Trophoblast cell (in vitro differentiated cells and primary cell): ENCODE data around the gene MDFI.
A peak's percentile ranks its signal among the peaks of the same experiment; 100 is the strongest.

Experiments used
- DNase-seq, 2 donors: peaks; one replicate each; pipeline ENCODE4 v3.0.0-alpha.2; 2016
- H2AFZ ChIP-seq: 2 replicates; pipeline ENCODE4 v1.6.1; 2013; ENCODE audit warnings: low read length, moderate library complexity, mild to moderate bottlenecking; ENCODE audit not compliant: insufficient read depth, poor library complexity
- H2AK5ac ChIP-seq: 2 replicates; pipeline ENCODE4 v1.6.1; 2013; ENCODE audit warnings: mild to moderate bottlenecking, low read length
- H2BK120ac ChIP-seq: 2 replicates; pipeline ENCODE4 v1.6.1; 2013; ENCODE audit warnings: low read length, mild to moderate bottlenecking, moderate library complexity; ENCODE audit not compliant: insufficient read depth, poor library complexity
- H2BK12ac ChIP-seq: 2 replicates; pipeline ENCODE4 v1.6.1; 2013; ENCODE audit warnings: mild to moderate bottlenecking, low read length, moderate library complexity
- H2BK5ac ChIP-seq: 2 replicates; pipeline ENCODE4 v1.6.1; 2013; ENCODE audit warnings: low read length, low read depth, moderate library complexity, mild to moderate bottlenecking; ENCODE audit not compliant: poor library complexity
- H3K14ac ChIP-seq: 2 replicates; pipeline ENCODE4 v1.6.1; 2013; ENCODE audit warnings: mild to moderate bottlenecking, low read length
- H3K18ac ChIP-seq: 2 replicates; pipeline ENCODE4 v1.6.1; 2013; ENCODE audit warnings: mild to moderate bottlenecking, low read length
- H3K23ac ChIP-seq: 2 replicates; pipeline ENCODE4 v1.6.1; 2013; ENCODE audit warnings: low read length
- H3K27ac ChIP-seq: 2 replicates; pipeline ENCODE4 v1.5.1; 2013; ENCODE audit warnings: low read depth, mild to moderate bottlenecking, inconsistent platforms, low read length, moderate library complexity
- H3K27me3 ChIP-seq: 2 replicates; pipeline ENCODE4 v1.6.1; 2013; ENCODE audit warnings: inconsistent platforms, mild to moderate bottlenecking, low read length, moderate library complexity; ENCODE audit not compliant: insufficient read depth
- H3K36me3 ChIP-seq, 2 experiments: 1 replicate in 1 of 2; 2 replicates in 1 of 2; pipeline ENCODE4 v1.6.1; 2013; ENCODE audit warnings: low read length in 2 of 2, mild to moderate bottlenecking in 2 of 2, moderate library complexity in 1 of 2; ENCODE audit not compliant: insufficient read depth in 2 of 2, control insufficient read depth in 1 of 2
- H3K4ac ChIP-seq: 2 replicates; pipeline ENCODE4 v1.6.1; 2013; ENCODE audit warnings: low read depth, mild to moderate bottlenecking, low read length, moderate library complexity
- H3K4me1 ChIP-seq, 2 experiments: 1 replicate in 1 of 2; 2 replicates in 1 of 2; pipeline ENCODE4 v1.6.1; 2013; ENCODE audit warnings: low read length in 2 of 2, mild to moderate bottlenecking in 2 of 2, moderate library complexity in 1 of 2; ENCODE audit not compliant: insufficient read depth in 2 of 2, control insufficient read depth in 1 of 2
- H3K4me2 ChIP-seq: 2 replicates; pipeline ENCODE4 v1.6.1; 2013; ENCODE audit warnings: inconsistent platforms, mild to moderate bottlenecking, low read length, moderate library complexity
- H3K4me3 ChIP-seq: 2 replicates; pipeline ENCODE4 v1.5.1; 2013; ENCODE audit warnings: mild to moderate bottlenecking, low read depth, low read length, inconsistent platforms
- H3K79me1 ChIP-seq: one replicate; pipeline ENCODE4 v1.6.1; 2013; ENCODE audit warnings: low read length
- H3K79me2 ChIP-seq: 2 replicates; pipeline ENCODE4 v1.6.1; 2013; ENCODE audit warnings: low read length, mild to moderate bottlenecking; ENCODE audit not compliant: control insufficient read depth, insufficient read depth, poor library complexity
- H3K9ac ChIP-seq: 2 replicates; pipeline ENCODE4 v1.6.1; 2013; ENCODE audit warnings: mild to moderate bottlenecking, low read length
- H3K9me3 ChIP-seq: 2 replicates; pipeline ENCODE4 v1.6.1; 2013; ENCODE audit warnings: low read depth, mild to moderate bottlenecking, control low read depth, inconsistent platforms, low read length; ENCODE audit not compliant: insufficient read depth
- H4K12ac ChIP-seq: 2 replicates; pipeline ENCODE4 v1.6.1; 2013; ENCODE audit warnings: low read depth, mild to moderate bottlenecking, low read length, moderate library complexity
- H4K8ac ChIP-seq: 2 replicates; pipeline ENCODE4 v1.6.1; 2013; ENCODE audit warnings: low read depth, mild to moderate bottlenecking, low read length, moderate library complexity
- H4K91ac ChIP-seq: one replicate; pipeline ENCODE4 v1.6.1; 2013; ENCODE audit warnings: low read depth, mild to moderate bottlenecking, low read length, moderate library complexity
- WGBS: extraction: QIAGEN DNeasy Blood & Tissue Kit; methylation state at CpG from one replicate; pipeline ENCODE4 v1.1.7; 2013; ENCODE audit warnings: missing lambda C conversion rate; ENCODE audit not compliant: insufficient read length, insufficient coverage; ENCODE audit errors: extremely low coverage; 5-methylcytosine and 5-hydroxymethylcytosine counted together

Gene MDFI

GRCh38 chr6:41623330-41623729 lies 14.9 kb upstream of the MDFI start:
- H3K79me2 ChIP-seq, result peaks cover 5% of the 10 kb centered on the region
- no peaks in the 10 kb centered on the region for H3K36me3 ChIP-seq
- peaks cover 4% of the 10 kb centered on the region for H3K9me3 ChIP-seq
- no peak overlapping the region for H2AK5ac ChIP-seq
- H3K4ac ChIP-seq, result no peak overlapping the region
- peak overlapping the region; percentile 79 for H3K14ac ChIP-seq
- no peak overlapping the region for H3K9ac ChIP-seq
- H3K79me1 ChIP-seq, result peaks cover 21% of the 10 kb centered on the region
- H3K27me3 ChIP-seq, result no peaks in the 10 kb centered on the region
- H3K4me1 ChIP-seq, result peaks cover 18% of the 10 kb centered on the region in 2 experiments
- no peak overlapping the region for H3K4me2 ChIP-seq
- no CpG with 5 or more reads among the region's 6 CpGs for WGBS
- H2BK5ac ChIP-seq, result peak overlapping the region; percentile 94
- H2AFZ ChIP-seq, result no peak overlapping the region
- no peak for DNase-seq
- peak overlapping the region; percentile 93 for H2BK12ac ChIP-seq
- H2BK120ac ChIP-seq, result peak overlapping the region; percentile 65
- H4K12ac ChIP-seq, result no peak overlapping the region
- H3K27ac ChIP-seq, result peak overlapping the region; percentile 97
- peak overlapping the region; percentile 80 for H4K91ac ChIP-seq
- H3K18ac ChIP-seq, result no peak overlapping the region
- no peak overlapping the region for H3K4me3 ChIP-seq
- no peak overlapping the region for H3K23ac ChIP-seq
- peak overlapping the region; percentile 67 for H4K8ac ChIP-seq

DNA sequence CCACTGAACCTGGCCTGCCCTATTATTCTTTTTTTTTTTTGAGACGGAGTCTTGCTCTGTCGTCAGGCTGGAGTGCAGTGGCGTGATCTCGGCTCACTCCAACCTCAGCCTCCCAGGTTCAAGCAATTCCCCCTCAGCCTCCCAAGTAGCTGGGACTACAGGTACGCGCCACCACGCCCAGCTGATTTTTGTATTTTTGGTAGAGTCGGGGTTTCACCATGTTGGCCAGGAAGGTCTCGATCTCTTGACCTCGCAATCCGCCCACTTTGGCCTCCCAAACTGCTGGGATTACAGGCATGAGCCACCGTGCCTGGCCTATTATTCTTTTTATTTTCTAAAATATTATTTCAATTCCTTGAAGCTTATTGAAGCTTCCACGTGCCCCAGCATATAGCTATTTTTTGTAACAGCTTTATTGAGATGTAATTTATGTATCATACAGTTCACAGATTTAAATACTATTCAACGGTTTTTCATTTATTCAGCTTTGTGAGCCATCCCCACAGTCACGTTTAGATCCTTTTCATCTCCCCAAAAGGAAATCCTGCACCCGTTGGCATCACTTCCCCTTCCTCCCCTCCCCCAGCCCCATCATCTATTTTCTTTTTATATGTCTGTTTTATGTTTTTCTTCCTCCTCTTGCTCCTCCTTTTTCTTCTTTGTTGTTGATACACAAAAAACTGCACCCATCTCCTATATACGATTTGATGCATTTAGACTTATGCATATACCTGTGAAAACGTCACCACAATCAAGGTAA lies 13.5 kb upstream of the MDFI start:
- H3K79me1 ChIP-seq, result peaks cover 21% of the 10 kb centered on the region

GRCh38 chr6:41625442-41625841 lies 12.8 kb upstream of the MDFI start:
- Histone ChIP-seq H3K27me3 (no peaks in the 10 kb centered on the region), H2BK12ac (no peak overlapping the region), H3K79me1 (peaks cover 21% of the 10 kb centered on the region), H3K18ac (no peak overlapping the region), H3K23ac (no peak overlapping the region), H3K79me2 (peaks cover 5% of the 10 kb centered on the region), H3K9ac (no peak overlapping the region), H3K4ac (no peak overlapping the region), H3K4me1 (peaks cover 17 to 18% of the 10 kb centered on the region in 2 experiments), H2AFZ (no peak overlapping the region), H3K14ac (no peak overlapping the region), H2AK5ac (no peak overlapping the region), H4K8ac (no peak overlapping the region), H3K9me3 (peaks cover 3% of the 10 kb centered on the region), H3K36me3 (no peaks in the 10 kb centered on the region), H3K4me3 (no peak overlapping the region), H2BK5ac (no peak overlapping the region), H3K27ac (no peak overlapping the region), H3K4me2 (peak overlapping the region; percentile 10), H2BK120ac (no peak overlapping the region), H4K91ac (no peak overlapping the region), H4K12ac (no peak overlapping the region)
- no CpG with 5 or more reads among the region's 6 CpGs for WGBS
- DNase-seq, result no peak

More for the DNA sequence above, 13.5 kb upstream of the MDFI start:
- H3K4me3 ChIP-seq, result no peak overlapping the region
- H3K27ac ChIP-seq, result no peak overlapping the region
- no peak overlapping the region for H4K12ac ChIP-seq
- H2AK5ac ChIP-seq, result no peak overlapping the region
- H3K23ac ChIP-seq, result no peak overlapping the region
- no peaks in the 10 kb centered on the region for H3K27me3 ChIP-seq
- H3K9me3 ChIP-seq, result peaks cover 4% of the 10 kb centered on the region
- H3K36me3 ChIP-seq, result no peaks in the 10 kb centered on the region
- peaks cover 5% of the 10 kb centered on the region for H3K79me2 ChIP-seq
- no peak overlapping the region for H2BK120ac ChIP-seq
- H3K9ac ChIP-seq, result no peak overlapping the region
- no peak overlapping the region for H3K4ac ChIP-seq
- no peak overlapping the region for H4K91ac ChIP-seq
- WGBS, result no CpG with 5 or more reads among the region's 18 CpGs
- H3K14ac ChIP-seq, result no peak overlapping the region
- H2BK12ac ChIP-seq, result peak overlapping the region; percentile 9
- no peak overlapping the region for H4K8ac ChIP-seq
- H3K4me1 ChIP-seq, result peaks cover 17 to 18% of the 10 kb centered on the region in 2 experiments
- peak overlapping the region; percentile 10 for H3K4me2 ChIP-seq
- no peak for DNase-seq
- no peak overlapping the region for H2BK5ac ChIP-seq
- H3K18ac ChIP-seq, result no peak overlapping the region
- H2AFZ ChIP-seq, result no peak overlapping the region

GRCh38 chr6:41626022-41626421 lies 12.2 kb upstream of the MDFI start:
- Histone ChIP-seq H2AK5ac (peak overlapping the region; percentile 65), H3K27ac (no peak overlapping the region), H3K14ac (peak overlapping the region; percentile 44), H3K4ac (no peak overlapping the region), H2BK5ac (no peak overlapping the region), H3K4me2 (no peak overlapping the region), H3K36me3 (no peaks in the 10 kb centered on the region), H4K12ac (no peak overlapping the region), H3K9me3 (no peaks in the 10 kb centered on the region), H3K23ac (no peak overlapping the region), H2BK120ac (peak overlapping the region; percentile 14), H4K91ac (no peak overlapping the region), H3K4me1 (peaks cover 18 to 19% of the 10 kb centered on the region in 2 experiments), H3K79me1 (peaks cover 18% of the 10 kb centered on the region), H4K8ac (peak overlapping the region; percentile 17), H2AFZ (no peak overlapping the region), H3K18ac (peak overlapping the region; percentile 14), H3K9ac (no peak overlapping the region), H3K79me2 (peaks cover 5% of the 10 kb centered on the region), H2BK12ac (peak overlapping the region; percentile 67), H3K27me3 (no peaks in the 10 kb centered on the region), H3K4me3 (no peak overlapping the region)
- no CpG with 5 or more reads among the region's 4 CpGs for WGBS
- no peak for DNase-seq
